Upper lobe of right lung (tissue), 1 donor: ENCODE results near the gene BCLAF1. TPM values are rescaled to one million over a fixed set of nuclear protein-coding genes. Genes with fewer than 3 reads are reported as not detected.

ENCODE experiments used
- ATAC-seq: fragments of 200-7000 bp; cut with Tn5 transposase; one replicate; pipeline ENCODE4 v1.9.1; 2020; ENCODE audit warnings: mild to moderate bottlenecking, moderate library complexity
- DNase-seq: peaks from one replicate; pipeline ENCODE4 v3.0.0-alpha.2; 2020
- H3K27ac ChIP-seq: fragments of 200-600 bp; one replicate; pipeline ENCODE4 v1.8.0; 2022
- H3K27me3 ChIP-seq: fragments of 200-600 bp; one replicate; pipeline ENCODE4 v1.8.0; 2022; ENCODE audit warnings: mild to moderate bottlenecking
- H3K36me3 ChIP-seq: fragments of 200-600 bp; one replicate; pipeline ENCODE4 v1.8.0; 2022
- H3K4me1 ChIP-seq: fragments of 200-600 bp; one replicate; pipeline ENCODE4 v1.8.0; 2022
- H3K4me3 ChIP-seq: fragments of 200-600 bp; one replicate; pipeline ENCODE4 v1.8.0; 2022; ENCODE audit warnings: mild to moderate bottlenecking
- H3K9me3 ChIP-seq: fragments of 200-600 bp; one replicate; pipeline ENCODE4 v1.8.0; 2022
- intact Hi-C: fragments of 100-400 bp; cut with DNase I; formaldehyde crosslinking; loops from one replicate; pipeline ENCODE4 v1.11.0; 2022
- total RNA-seq: library from RNA; stranded (reverse); fragmentation: NEBNext Ultra II Directional; extraction: Animal tissue kit (Norgen Biotek cat#: 25700); gene quantifications from one replicate; pipeline ENCODE4 v1.2.1, GENCODE V29; 2021
- TF ChIP-seq, protein P1 (sequence below): fragments of 200-600 bp; IDR thresholded peaks from one replicate; pipeline ENCODE4 v1.8.0; 2022; ENCODE audit warnings: antibody characterized with exemption
- donor health status: DM: no; HTN: yes; CAD: no; lungs with severe emphysema.

Gene BCLAF1
- total RNA-seq, 1 donor from 2014 or later, result 122 TPM

DNA sequence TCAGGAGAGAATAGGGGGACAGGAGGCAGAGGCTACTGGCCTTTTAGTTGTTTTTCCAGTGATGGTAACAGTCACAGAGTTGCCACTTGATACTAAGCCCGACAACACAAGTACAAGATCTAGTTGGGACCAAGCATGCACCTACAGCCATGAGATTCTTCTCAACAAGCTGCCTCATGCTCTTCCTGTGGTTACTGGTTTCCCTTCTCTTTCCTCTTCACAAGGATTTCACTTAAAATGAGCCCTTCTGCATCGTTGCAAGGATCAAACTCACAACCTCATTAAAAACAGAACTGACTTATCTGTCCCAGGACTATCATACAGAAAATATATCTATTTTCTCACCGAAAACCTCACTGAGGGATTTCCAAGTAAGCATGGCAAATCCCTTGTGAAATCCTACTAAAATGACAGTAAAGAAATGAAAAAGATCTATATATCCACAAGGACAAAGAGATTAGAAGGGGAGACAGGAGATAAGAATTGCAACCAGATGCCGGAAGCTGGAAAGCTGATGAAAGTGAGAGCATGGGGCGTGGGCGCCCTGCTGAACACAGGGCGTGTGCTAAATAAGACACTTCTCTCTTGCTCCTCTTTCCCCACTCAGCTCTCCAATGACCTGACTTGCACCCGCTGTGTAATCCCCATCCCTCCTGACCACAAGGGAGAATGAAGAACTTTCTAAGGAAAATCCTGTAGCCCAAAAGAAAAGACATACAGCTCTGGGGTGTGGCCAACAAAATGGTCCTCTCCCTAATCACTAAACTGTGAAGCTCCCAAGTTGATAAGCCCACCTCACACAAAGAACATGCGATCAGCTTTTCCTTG, 53.0 kb downstream of the BCLAF1 start:
- H3K9me3 ChIP-seq, result no peaks in the 10 kb centered on the region
- intact Hi-C loops, result no loop called here
- H3K4me1 ChIP-seq, result no peaks in the 10 kb centered on the region
- ATAC-seq, result peak; percentile 93
- no peaks in the 10 kb centered on the region for H3K27me3 ChIP-seq
- peak; percentile 72 for DNase-seq
- TF ChIP-seq, protein P1, sequence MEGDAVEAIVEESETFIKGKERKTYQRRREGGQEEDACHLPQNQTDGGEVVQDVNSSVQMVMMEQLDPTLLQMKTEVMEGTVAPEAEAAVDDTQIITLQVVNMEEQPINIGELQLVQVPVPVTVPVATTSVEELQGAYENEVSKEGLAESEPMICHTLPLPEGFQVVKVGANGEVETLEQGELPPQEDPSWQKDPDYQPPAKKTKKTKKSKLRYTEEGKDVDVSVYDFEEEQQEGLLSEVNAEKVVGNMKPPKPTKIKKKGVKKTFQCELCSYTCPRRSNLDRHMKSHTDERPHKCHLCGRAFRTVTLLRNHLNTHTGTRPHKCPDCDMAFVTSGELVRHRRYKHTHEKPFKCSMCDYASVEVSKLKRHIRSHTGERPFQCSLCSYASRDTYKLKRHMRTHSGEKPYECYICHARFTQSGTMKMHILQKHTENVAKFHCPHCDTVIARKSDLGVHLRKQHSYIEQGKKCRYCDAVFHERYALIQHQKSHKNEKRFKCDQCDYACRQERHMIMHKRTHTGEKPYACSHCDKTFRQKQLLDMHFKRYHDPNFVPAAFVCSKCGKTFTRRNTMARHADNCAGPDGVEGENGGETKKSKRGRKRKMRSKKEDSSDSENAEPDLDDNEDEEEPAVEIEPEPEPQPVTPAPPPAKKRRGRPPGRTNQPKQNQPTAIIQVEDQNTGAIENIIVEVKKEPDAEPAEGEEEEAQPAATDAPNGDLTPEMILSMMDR, result no peak
- H3K4me3 ChIP-seq, result no peak overlapping the region
- no peaks in the 10 kb centered on the region for H3K36me3 ChIP-seq
- no peak overlapping the region for H3K27ac ChIP-seq

DNA sequence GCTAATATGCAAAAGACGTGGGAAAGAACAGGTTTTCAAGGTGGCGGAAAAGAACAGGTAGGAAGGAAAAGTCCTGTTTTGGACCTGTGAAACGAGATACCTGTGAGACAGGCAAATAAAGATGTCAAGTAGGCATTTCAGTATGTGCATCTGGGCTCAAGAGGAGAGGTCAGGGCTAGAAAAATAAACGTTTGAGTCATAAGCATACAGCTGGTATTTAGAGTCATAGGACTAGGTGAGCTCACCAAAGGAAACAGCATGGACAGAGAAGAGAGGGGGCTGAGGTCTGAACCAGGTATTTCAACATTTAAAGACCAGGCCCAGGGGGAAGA, 54.4 kb downstream of the BCLAF1 start:
- TF ChIP-seq, protein P1, result no peak

GRCh38 chr6:136232701-136233100, 56.9 kb downstream of the BCLAF1 start:
- TF ChIP-seq, protein P1, result no peak
- no peaks in the 10 kb centered on the region for H3K9me3 ChIP-seq
- no peak overlapping the region for H3K27ac ChIP-seq
- intact Hi-C loops, result no loop called here
- no peaks in the 10 kb centered on the region for H3K27me3 ChIP-seq
- ATAC-seq (no peak), DNase-seq (no peak)
- H3K4me1 ChIP-seq, result no peaks in the 10 kb centered on the region
- H3K36me3 ChIP-seq, result no peaks in the 10 kb centered on the region
- H3K4me3 ChIP-seq, result no peak overlapping the region

More for the DNA sequence above, 54.4 kb downstream of the BCLAF1 start:
- H3K36me3 ChIP-seq, result no peaks in the 10 kb centered on the region
- H3K4me1 ChIP-seq, result no peaks in the 10 kb centered on the region
- H3K9me3 ChIP-seq, result no peaks in the 10 kb centered on the region
- no peak for DNase-seq
- no peak overlapping the region for H3K27ac ChIP-seq
- intact Hi-C loops, result no loop called here
- no peaks in the 10 kb centered on the region for H3K27me3 ChIP-seq
- no peak overlapping the region for H3K4me3 ChIP-seq
- no peak for ATAC-seq

DNA sequence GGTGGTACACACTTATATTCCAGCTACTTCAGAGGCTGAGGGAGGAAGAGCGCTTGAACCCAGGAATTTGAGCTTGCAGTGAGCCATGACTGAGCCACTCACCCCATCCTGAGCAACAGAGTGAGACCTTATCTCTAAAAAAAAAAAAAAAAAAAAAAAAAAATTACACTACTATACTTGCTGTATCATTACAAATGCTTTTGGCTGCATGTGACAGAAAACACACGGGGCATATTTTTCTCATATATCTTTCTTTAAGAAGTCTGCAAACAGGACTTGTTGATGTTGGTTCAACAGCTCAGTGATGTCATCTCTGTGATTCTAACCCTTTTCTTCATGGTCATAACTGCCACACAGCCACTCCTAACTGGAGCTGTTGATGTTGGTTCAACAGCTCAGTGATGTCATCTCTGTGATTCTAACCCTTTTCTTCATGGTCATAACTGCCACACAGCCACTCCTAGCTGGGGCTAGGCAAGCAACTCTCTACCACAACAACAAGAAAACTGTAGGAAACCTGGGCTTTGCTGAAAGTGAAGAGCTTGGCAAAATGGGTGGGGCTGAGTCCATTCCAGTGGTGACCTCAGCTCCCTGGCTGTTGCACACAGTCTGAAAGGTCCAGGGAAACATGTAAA, 59.3 kb downstream of the BCLAF1 start:
- Histone ChIP-seq H3K4me3 (no peak overlapping the region), H3K27ac (no peak overlapping the region), H3K9me3 (no peaks in the 10 kb centered on the region), H3K36me3 (no peaks in the 10 kb centered on the region), H3K27me3 (no peaks in the 10 kb centered on the region), H3K4me1 (peaks cover 5% of the 10 kb centered on the region)
- intact Hi-C loops, result no loop called here
- DNase-seq (no peak), ATAC-seq (no peak)
- TF ChIP-seq, protein P1, result no peak

GRCh38 chr6:136228814-136229213, 60.8 kb downstream of the BCLAF1 start:
- intact Hi-C loops, result no loop called here
- Histone ChIP-seq H3K27me3 (no peaks in the 10 kb centered on the region), H3K36me3 (no peaks in the 10 kb centered on the region), H3K27ac (no peak overlapping the region), H3K4me1 (peaks cover 5% of the 10 kb centered on the region), H3K4me3 (no peak overlapping the region), H3K9me3 (no peaks in the 10 kb centered on the region)
- DNase-seq (no peak), ATAC-seq (peak; percentile 54)
- TF ChIP-seq, protein P1, result no peak
